Epithelial cell of proximal tubule (primary cell): ENCODE data around the gene ADAP1. TPM values are rescaled to one million over a fixed set of nuclear protein-coding genes. Genes with fewer than 3 reads are reported as not detected.

ENCODE experiments used
- DNase-seq: peaks from one replicate; pipeline ENCODE4 v3.0.0-alpha.2; 2011; ENCODE audit warnings: low read depth
- H3K4me3 ChIP-seq: 2 replicates; pipeline ENCODE4 v1.5.1; 2011; ENCODE audit warnings: low read depth, mild to moderate bottlenecking, low read length
- total RNA-seq: library from RNA; depleted of rRNA; stranded (reverse); fragments of >200 nt; gene quantifications from 2 replicates; pipeline ENCODE4 v1.2.3, GENCODE V29; 2015
- TF ChIP-seq, protein P1 (sequence below): conservative IDR thresholded peaks from 2 replicates; pipeline ENCODE4 v1.5.1; 2012; ENCODE audit warnings: low read depth, mild to moderate bottlenecking, low read length

Gene ADAP1
- total RNA-seq, 1 donor from 2014 or later: 7.2 TPM

DNA sequence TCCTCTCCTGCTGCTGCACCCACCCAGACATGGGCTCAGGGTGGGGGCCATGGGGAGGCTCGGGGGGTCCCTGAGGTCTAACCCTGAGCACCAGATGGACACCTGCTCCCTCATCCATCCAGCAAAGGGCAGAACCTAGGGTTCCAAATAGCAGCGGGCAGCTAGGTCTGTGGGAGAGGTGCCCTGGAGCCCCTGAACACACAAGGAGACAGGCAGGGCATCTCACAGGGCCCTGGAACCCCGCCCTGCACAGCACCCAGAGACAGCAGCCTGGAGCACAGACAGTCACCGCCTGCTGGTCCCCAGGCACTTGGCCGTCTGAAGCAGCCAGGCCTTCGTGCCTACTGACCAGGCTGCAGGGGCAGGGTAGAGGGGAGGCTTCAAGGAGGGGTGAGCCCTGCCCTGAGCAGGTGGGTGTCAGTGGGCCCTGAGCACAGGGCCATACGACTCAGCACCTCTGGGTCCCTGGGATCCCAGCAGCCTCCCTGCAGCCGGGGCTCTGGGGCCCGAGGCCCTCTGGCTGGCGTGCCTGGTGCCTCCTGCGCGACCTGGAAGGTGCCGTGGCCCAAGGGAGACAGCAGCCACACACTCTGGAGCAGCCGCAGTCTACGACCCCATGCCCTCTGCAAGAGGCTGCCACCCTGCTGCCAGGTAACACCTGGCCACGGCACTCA lies 39.8 kb downstream of the ADAP1 start:
- TF ChIP-seq, protein P1, sequence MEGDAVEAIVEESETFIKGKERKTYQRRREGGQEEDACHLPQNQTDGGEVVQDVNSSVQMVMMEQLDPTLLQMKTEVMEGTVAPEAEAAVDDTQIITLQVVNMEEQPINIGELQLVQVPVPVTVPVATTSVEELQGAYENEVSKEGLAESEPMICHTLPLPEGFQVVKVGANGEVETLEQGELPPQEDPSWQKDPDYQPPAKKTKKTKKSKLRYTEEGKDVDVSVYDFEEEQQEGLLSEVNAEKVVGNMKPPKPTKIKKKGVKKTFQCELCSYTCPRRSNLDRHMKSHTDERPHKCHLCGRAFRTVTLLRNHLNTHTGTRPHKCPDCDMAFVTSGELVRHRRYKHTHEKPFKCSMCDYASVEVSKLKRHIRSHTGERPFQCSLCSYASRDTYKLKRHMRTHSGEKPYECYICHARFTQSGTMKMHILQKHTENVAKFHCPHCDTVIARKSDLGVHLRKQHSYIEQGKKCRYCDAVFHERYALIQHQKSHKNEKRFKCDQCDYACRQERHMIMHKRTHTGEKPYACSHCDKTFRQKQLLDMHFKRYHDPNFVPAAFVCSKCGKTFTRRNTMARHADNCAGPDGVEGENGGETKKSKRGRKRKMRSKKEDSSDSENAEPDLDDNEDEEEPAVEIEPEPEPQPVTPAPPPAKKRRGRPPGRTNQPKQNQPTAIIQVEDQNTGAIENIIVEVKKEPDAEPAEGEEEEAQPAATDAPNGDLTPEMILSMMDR: no peak
- H3K4me3 ChIP-seq: no peak overlapping the region
- DNase-seq: no peak

DNA sequence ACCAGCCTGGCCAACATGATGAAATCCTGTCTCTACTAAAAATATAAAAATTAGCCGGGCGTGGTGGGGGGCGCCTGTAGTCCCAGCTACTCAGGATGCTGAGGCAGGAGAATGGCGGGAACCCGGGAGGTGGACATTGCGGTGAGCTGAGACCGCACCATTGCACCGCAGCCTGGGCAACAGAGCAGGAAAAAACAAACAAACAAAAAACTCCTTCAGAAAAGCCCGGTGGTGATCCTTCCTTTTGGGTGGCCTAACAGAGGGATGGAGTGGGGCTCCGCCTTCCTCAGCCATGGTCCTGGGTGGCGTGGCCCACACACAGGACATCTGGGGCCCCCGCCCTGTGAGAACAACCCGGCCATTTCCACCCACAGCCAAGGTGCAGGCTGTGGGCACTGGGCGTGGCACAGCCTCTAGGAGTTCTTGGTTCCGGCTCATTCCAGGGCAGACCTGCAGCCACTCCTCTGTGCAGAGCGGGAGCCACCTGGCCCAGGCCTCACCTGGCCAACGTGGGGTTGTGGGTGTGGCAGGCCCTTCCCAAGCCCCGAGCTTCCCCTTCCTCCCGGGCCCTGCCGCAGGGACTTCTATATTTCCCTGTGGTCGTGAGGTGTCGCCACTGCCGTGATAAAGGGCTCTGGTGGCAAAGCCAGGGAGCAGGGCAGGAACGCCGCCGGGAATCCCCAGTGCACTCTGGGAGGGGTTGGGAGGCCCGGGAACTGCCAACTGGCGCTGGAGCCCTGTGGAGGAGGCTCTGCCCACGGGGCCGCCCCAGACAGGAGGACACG lies 40.6 kb downstream of the ADAP1 start:
- H3K4me3 ChIP-seq: no peak overlapping the region
- DNase-seq: no peak
- TF ChIP-seq, protein P1: no peak

DNA sequence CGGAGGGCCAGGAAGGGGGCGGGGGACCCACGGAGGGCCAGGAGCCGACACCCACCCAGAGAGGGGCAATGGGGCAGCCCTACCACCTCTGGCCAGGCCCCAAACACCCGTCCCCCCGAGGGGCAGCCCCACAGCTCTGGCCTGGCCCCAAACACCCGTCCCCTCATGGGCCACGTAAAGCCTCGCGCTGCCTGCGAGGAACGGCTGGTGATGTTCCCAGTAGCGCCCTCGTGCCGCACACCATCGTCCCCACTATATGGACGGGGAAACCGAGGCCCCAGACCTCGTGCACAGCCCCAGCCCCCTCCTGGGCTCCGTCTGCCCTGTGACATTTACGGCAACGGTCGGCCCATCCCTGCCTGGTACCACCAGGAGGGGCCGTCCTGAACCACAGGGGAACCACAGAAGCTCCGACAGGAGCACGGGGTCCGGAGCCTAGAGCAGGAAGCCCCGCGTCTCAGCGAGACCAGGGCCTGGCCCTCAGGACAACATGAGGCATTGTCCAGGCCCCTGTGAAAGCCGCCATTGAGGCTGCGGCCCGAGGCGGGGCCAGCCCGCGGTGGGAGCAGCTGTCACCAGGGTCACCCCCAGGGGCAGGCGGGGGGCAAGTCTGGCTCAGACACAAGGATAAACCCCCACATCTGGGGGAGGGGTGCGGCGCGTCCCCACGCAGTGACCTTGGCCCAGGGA lies 42.5 kb downstream of the ADAP1 start:
- H3K4me3 ChIP-seq: no peak overlapping the region
- TF ChIP-seq, protein P1: no peak
- DNase-seq: no peak

DNA sequence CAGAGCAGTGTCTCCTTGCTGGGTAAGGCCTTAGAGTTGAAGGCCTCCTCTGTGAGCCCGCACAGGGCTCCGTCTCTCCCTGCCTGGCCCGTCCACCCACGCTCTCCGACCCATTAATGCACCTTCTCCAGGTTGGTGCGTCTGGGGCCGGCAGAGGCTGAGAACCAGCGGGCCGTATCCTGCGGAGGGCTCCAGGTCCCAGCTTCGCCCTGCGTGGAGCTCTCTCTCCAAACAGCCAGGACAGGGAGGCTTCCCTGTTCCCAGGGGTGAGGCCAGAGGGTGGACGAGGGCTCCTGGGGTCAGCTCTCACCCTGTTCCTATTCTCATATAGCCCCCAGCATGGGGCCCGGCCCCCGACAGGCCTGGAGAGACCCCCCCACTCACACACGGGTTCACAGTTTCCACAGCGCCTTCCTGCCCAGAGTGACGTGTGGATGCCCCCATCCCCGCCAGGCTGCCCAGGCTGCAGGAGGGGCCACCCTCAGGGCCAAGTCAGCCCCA lies 43.5 kb downstream of the ADAP1 start:
- no peak overlapping the region for H3K4me3 ChIP-seq
- TF ChIP-seq, protein P1: no peak
- DNase-seq: no peak

DNA sequence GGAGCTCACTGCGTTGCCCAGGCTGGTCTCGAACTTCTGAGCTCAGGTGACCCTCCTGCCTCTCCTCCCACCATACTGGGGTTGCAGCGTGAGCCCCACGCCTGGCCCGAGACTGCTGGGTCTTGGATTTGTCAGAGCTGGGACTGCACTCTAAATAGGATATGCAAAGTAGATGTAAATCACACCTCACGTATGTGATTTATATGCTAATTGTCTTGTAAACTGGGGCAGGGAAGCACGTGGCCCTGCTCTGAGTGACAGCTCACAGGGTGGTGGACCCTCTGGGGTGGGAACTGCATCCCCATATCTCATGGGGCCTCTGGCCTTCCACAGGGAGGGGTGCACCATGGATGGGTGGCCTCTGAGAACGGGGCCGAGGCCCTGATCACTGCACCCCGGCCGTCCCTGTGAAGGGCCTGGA lies 44.0 kb downstream of the ADAP1 start:
- DNase-seq: no peak
- TF ChIP-seq, protein P1: no peak
- no peak overlapping the region for H3K4me3 ChIP-seq

DNA sequence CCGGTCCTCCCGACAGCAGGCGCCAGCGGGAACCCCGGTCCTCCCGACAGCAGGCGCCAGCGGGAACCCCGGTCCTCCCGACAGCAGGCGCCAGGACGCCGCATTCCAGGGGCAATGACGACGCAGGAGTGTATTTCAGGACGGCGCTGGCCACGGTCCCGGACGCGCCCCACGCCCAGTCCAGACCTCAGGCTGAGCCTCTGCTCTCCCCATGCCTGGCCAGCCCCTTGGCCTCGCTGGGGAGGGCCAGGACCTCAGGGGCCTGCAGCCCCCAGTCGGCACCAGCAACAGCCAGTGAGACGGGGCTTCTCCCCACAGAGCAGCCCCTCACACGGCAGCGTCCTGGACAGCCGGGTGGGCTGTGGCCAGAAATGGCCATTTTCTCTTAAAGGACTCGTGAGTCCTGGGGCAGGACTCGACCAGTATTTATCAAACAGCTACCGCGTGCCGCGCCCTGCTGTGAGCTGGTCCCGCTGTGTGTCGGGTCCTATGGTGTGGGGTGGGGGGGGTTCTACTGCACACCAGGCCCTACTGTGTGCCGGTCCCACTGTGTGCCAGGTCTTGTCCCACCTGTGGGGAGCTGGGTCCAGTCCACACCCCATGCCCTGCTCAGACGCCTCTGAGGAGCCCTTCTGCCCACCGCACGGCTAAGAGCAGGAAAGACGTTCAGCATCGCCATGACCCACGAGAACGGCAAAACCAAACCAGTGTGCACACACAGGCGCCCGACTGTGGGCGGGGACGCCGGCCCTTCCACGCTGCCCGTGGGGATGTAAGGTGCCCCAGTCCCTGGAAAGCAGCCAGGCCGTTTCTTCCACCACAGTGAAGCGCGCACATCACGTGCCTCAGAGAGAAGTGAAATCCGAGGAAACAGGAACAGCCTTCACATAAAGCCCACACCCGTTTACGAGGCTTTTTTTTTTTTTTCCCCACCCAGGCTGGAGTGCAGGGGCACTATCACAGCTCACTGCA lies 44.8 kb downstream of the ADAP1 start:
- TF ChIP-seq, protein P1: no peak
- H3K4me3 ChIP-seq: peak overlapping the region; percentile 21
- no peak for DNase-seq
